CD4-positive, alpha-beta T cell treated with Interleukin-6 for 4 hours (primary cell): ENCODE data around the gene PDCD10.

Experiments used
- DNase-seq: peaks from one replicate; pipeline ENCODE4 v3.0.0-alpha.2; 2020; ENCODE audit warnings: mixed read lengths

Gene PDCD10

DNA sequence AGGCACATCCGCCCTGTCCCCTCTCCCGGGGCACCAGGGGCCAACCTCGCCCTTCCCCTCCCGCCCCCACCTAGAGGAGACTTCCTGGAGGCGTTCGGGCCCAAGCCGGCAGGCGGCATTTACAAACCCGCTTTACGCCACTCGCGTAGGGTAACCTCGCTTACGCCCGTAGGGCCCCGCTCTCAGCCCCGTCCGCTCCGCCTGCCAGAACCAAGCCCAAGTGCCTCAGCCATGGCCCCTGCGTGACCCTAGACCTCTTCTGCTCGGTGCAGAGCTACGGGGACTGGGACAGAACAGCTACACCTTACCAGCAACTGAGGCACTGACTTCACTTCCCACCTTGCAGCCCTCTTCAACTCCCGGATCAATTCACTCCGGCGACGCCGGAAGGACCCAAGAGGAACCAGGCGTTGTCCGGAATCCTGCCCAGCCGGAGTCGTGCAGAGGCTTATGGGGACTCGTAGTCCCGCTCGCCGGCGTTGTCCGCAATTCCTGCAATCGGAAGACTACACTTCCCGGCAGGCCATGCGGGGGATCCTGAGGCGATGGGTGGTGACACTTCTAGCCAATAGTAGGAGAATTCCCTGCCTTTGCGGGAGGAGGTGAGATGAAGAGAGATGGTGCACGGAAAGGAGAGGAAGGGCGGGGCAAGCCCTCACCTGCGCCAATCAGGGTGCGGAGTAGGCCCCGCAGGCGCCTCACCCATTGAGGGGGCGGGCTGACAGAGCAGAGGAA lies at the start of gene PDCD10:
TSS of gene PDCD10 (minus strand) at position 395 of the 735 bp plus-strand sequence. CDS start 14,735 bp downstream, outside the sequence.
- peak; percentile 96 for DNase-seq

GRCh38 chr3:167783781-167784180 lies 49.1 kb upstream of the PDCD10 start:
- DNase-seq = no peak

- DNase-seq = no peak
These were observed 45.7 kb upstream of the PDCD10 start for GRCh38 chr3:167780214-167780883.

DNA sequence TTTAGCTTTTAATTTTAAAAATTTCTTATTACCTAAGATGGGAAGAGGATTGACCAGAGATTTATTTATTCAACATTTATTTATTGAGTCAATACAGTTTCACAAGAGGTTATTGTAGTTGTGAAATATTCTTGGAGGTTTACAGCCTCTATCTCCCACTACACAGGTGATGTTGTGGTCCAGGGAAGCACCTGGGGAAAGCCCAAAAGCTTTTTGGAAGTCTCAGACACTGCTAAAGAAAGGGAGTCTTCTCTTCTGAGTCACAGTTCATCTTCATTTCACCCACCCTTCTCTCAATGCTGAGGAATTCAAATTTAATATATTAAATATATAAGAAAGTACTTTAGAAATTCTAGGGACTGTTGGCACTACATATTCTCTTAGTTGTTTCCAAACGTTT lies 42.7 kb upstream of the PDCD10 start:
- DNase-seq = no peak

DNA sequence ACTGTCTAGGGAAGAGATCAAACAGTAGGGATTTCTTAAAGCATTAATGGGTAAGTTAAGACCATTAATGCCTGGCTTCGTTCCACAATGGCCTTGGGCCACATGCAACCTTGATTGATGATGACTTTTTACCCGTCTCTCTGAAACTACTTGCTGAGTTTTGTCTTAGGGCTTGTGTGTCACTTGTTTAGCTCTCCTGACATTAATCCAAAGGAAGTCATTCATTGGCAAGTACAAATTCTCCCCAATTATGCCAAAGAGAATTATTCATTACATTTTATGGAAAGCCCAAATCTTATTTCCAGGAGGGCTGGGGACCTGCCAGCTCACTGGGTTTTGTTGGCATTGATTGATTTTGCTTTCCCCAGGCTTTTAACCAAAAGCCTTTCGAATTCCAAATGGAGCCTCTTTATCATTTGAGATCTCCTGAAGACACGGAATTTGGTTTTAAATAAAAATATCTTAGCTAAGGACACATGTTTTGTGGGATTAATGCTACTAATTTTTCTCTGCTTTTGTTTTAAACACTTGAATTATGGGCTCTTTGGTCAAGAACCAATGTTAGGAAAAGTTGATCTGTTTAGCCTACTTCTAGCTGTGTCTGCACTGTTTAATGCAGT lies 41.5 kb upstream of the PDCD10 start:
- no peak for DNase-seq

GRCh38 chr3:167773584-167773983 lies 38.9 kb upstream of the PDCD10 start:
- DNase-seq = no peak

DNA sequence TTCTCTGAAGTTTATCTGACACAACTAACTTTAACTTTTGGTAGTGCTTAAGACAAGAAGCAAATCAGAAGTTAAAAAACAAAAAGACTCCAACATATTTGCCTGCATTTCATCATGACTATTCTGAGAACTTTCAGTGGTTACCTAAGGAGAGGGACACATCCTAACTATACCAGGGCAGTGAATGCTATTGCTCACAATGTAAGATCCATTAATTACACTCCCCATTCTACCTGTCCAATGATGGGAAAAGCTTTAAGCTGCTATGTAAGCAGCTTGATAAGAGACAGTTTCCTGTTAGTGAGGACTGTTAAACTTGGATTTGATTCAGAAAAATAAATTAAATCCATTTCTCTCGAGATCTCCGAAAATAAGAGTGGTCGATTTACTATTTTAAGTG lies 38.3 kb upstream of the PDCD10 start:
- DNase-seq = no peak

DNA sequence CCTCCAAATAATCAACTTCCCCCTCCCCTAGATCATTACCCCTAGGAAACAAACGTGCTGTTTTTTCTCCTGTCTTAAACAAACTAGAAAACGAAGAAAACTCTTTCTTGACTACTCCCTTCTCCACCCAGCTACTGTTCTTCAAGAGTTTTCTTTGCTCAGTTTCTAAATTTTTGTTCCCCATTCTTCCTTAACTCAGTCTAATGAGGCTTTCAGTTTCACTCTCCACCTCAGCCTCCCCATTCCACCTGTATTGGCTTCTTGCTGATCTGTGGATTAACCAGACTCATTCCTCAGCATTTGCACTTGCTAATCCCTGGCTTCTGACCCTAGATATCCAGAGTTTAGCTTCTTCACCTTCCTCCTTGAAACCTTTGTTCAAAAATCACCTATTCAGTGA lies 27.6 kb upstream of the PDCD10 start:
- no peak for DNase-seq

DNA sequence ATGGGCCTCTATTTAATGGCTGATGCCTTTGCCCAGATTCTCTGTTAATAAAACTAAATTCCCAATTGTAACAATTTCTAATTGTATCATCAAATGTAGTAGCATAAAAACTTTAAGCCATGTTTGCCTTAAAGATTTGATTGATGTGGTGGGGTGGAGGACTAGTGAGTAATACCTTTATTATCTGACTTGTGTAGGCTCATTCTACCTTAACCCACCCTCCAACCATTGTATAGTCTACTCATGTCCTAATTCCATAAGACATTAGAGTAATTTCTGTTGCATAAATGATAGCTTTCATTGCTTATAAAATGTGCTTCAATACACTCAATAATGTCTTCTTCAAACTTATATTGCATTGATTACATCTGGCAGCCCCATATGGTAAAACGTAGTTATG lies 26.6 kb upstream of the PDCD10 start:
- DNase-seq = no peak

- no peak for DNase-seq
These were observed 19.4 kb upstream of the PDCD10 start for GRCh38 chr3:167754049-167754448.

GRCh38 chr3:167750272-167750971 lies 15.7 kb upstream of the PDCD10 start:
- no peak for DNase-seq

DNA sequence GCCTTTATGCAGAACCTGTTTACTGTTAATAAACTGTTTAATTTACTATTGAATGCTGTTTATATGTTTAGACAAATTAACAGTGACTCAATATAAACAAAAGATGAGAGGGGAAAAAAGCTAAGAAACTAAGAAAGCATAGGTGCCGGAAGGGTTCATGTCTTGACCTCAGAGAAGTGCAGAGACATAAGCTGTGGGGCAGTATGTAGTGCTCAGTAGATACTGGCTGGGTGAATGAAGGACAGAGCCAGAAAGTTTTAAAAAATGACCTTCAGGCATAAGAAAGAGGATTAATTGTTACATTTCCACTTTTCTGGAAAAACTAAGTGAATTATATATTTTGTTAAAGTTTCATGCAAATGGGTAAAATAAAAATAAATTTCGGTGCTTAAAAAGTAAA lies 15.0 kb upstream of the PDCD10 start:
- DNase-seq = no peak

DNA sequence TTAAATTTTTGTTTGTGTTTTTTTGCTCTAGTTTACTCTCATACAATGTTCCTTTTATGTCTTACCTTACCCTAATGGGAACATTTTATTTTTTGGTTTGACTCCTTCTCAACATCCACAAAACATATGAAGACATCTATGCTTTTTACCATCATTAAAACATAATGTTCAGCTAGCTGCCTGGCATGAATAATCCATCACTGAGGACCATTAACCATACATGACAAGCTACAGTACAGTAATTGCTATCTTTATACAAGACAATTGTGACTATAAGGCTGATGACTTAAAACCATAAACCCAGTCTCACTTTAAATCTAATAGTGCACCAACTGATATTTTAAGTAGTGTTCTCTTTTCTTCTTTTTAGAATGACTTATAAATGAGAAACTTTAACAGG lies 14.5 kb upstream of the PDCD10 start:
- DNase-seq = no peak

DNA sequence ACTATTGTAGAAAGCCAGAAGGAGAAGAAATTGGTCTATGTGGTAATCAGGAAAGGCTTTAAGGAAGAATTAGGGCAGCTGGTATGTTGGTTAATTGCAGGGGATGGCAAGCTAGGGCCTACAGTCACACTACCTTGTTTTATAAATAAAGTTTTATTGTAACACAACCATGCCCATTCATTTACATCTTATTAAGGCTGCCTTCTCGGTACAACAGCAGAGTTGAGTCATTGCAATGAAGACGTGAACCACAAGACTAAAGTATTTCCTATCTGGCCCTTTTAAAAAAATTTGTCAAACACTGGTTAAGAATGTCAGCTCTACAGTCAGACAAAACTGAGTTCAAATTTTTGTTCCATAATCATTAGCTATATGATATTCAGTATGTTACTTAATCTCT lies 9.1 kb upstream of the PDCD10 start:
- no peak for DNase-seq

DNA sequence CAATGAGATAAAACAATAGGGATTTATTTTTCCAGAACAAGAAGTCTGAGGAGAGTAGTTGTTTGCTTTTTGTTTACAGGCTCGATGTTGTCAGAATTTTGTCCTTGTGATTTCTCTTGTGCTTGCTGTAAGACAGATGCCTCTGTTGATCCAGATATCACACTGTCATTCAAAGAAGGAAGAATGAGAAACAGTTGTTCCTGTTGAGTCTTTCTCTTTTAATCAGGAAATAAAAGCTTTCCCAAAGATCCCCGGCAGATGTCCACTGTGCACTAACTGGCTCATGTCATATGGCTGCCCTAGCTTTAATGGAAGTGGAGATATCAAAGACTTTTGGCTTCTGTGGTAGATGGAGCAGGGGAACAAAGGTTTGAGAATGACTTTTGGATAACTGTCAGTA lies 7.6 kb upstream of the PDCD10 start:
- DNase-seq = no peak

DNA sequence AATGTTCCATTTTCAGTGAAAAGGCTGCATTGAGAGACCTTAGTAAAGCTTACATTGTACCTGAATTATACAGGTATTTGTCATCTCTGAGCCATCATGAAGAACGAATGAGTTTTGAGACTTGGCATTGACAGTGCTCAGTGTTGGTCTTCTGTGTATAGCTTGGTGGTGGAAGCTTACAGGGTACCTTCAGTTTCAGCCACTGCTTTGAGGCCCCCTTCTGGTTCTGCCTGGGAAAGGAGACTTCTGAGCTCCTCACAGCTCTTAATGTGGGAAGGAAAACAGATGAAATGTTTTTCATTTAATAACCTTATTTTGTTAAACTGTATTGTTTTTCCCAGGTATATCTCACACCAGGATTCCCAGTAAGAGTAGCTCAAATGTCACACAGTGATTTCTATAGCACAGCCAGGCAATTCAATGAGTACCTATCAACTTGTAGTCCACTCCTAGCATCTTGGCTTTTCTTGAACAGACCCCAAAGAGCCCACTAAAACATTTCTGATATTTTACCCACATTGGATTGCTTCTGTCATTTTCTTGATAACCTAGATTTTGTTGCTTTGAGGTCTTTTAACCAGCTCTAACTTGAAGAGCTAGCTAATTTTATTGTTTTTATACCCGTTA lies 6.4 kb upstream of the PDCD10 start:
- DNase-seq = peak; percentile 33

- no peak for DNase-seq
These were observed 4.6 kb upstream of the PDCD10 start for GRCh38 chr3:167739190-167739810.

DNA sequence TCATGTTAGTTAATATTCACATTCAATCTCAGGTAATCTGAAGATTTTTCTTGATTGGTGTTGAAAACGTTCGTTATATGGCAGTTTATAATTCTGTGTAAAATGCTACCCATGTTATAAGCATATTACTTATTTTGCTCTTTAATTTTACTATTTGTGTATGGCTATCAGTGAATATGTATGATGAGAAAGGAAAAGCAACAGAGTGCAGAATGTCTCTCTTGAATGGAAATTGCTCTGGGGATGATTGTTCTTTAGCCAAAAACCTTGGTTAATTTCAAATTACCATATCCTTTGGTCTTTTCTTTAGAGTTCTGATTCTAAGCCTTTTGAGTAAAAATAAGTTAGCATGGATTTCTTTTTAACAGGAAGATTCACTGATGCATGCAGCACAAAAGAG lies 3.3 kb upstream of the PDCD10 start:
- DNase-seq = no peak

DNA sequence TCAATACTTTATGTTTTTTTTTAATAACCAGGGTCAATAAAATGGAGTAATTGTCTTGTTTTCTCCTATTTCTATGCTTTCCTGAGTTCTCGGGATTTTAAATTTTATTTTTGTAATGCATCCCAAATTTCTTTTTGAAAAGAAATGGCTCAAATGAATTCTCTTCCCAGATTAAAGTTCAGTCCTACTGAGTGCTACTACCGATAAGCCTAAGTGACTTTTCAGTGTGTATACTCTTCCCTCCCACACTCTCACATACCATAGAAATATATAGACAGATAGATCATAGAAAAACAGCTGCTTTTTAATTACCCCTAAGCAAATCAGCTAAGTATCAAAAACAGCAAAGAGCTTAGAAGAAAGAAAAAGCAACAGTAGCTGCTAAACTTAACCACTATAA lies 2.3 kb upstream of the PDCD10 start:
- DNase-seq = no peak

DNA sequence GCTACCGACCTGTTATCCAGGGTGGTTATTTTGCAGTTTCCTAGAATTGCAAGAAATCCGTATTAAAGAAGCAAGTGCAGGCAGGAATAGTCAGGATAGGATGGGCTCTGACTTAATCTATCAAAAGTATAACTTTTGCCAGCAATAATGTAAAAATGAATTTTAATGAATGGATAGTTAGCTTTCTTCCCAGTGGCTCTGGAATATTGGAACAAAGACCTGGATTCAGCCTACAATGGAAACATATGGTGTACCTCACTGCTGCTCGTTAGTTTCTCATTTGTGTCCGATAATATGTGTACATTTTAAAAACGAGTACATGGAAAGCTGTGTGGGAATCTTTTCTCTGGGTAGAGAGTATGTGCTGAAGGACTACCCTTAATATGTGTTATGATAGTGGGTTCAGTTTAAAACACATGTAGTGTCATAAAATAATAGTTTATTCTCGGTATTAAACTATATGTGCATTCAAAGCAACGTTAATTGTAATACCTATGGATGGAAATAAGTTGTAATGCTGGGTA lies 1.6 kb upstream of the PDCD10 start:
- DNase-seq = no peak

DNA sequence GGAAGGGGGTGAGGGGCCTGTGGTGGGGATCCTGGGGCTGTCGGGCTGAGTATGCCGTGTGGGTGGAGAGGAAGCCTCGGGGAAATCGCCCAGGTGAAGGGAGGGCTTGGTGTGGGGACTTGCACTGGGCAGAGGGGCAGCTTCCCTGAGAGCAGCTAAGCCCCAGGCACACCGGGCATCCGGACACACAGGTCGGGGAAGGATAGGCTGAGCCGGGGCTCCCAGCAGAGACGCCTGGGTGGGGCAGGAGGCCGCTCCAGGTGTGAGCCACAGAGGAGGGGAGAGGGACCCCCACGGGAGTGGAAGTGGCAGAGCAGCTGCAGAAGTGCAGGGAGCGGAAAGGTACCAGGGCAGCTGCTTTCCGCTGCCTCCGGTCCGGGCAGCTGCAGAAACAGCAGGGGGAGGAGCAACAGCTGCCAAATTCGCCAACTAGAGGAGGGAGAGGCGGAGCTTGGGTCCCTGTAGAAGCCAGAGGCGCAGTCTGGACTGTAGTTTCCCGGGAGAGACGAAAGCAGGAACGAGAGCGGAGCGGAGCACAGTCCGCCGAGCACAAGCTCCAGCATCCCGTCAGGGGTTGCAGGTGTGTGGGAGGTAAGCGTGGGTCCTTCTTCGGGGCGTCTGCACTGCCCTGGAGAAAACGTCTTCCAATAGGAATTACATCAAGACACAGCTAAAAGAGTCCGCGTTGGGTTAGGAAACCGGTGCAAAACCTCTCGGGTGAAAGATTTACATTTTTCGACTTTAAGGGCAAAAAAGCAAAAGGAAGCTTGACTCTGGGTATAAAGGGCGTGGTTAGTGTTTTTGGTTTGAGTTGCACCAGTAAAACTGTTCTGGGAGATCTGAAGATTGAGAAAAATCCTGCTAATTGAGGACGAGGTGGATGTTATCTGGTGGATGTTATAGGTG lies 794 bp upstream of the PDCD10 start, which contains the start of gene SERPINI1:
TSS of gene SERPINI1 (plus strand) at position 489 of the 906 bp plus-strand sequence. CDS start 53,408 bp downstream, outside the sequence.
- peak; percentile 84 for DNase-seq
